ENCODE data around the gene RPN2.

Gene RPN2

DNA sequence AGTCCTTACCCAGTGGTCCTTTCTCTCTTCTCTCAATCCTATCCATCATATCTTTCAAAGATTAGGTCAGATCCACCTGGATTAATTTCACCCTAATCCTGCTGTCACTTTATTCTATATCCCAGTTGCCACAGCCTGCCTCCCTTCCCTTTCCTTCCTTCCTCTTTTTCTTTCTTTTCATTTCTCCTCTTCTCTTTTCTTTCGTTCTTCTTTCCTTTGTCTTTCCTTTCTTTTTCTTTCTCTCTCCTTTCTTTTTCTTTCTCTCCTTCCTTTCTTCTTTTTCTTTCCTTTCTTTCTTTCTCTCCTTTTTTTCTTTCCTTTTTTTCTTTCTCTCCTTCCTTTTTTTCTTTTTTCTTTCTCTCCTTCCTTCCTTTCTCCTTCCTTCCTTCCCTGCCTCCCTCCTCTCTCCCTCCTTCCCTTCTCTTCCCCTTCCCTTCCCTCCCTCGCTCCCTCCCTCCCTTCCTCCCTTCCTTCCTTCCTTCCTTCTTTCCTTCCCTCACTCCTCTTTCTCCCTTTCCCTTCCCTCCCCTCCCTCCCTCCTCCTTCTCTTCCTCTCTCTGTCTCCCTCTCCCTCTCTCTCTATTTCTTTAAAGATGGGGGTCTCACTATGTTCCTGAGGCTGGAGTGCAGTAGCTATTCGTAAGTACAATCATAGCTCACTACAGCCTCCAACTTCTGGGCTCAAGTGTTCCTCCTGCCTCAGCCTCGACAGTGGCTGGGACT is 15.1 kb upstream of the RPN2 start:
- H3K27me3 ChIP-seq (ENCODE audit: insufficient read depth, low read depth, severe bottlenecking), result no peaks in the 10 kb centered on the region
- H3K36me3 ChIP-seq, result no peaks in the 10 kb centered on the region
- H3K27ac ChIP-seq, result no peak overlapping the region
- TF ChIP-seq, protein P1, sequence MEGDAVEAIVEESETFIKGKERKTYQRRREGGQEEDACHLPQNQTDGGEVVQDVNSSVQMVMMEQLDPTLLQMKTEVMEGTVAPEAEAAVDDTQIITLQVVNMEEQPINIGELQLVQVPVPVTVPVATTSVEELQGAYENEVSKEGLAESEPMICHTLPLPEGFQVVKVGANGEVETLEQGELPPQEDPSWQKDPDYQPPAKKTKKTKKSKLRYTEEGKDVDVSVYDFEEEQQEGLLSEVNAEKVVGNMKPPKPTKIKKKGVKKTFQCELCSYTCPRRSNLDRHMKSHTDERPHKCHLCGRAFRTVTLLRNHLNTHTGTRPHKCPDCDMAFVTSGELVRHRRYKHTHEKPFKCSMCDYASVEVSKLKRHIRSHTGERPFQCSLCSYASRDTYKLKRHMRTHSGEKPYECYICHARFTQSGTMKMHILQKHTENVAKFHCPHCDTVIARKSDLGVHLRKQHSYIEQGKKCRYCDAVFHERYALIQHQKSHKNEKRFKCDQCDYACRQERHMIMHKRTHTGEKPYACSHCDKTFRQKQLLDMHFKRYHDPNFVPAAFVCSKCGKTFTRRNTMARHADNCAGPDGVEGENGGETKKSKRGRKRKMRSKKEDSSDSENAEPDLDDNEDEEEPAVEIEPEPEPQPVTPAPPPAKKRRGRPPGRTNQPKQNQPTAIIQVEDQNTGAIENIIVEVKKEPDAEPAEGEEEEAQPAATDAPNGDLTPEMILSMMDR (IDR thresholded peaks at IDR 0.05; ENCODE audit: low read depth, low read length), result no peak
- H3K9me3 ChIP-seq (ENCODE audit: severe bottlenecking), result no peaks in the 10 kb centered on the region
- DNase-seq, result no peak
- H3K4me3 ChIP-seq (ENCODE audit: low read depth, low read length), result no peak overlapping the region

DNA sequence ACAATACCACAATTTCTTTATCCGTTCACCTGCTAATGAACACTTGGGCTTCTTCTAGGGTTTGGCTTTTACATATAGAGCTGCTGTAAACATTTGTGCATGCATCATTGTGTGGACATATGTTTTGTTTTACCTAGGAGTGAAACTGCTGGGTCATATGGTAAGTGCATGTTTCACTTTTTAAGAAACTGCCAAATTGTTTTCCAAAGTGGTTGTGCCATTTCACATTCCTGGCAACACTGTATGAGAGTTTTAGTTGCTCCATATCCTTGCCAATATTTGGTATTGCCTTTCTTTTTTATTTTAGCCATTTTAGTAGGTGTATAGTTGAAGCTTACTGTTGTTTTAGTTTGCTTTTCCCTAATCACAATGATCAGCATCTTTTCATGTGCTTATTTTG is 14.1 kb upstream of the RPN2 start:
- no peaks in the 10 kb centered on the region for H3K9me3 ChIP-seq (ENCODE audit: severe bottlenecking)
- no peaks in the 10 kb centered on the region for H3K36me3 ChIP-seq
- no peak overlapping the region for H3K27ac ChIP-seq
- TF ChIP-seq, protein P1 (IDR thresholded peaks at IDR 0.05; ENCODE audit: low read depth, low read length), result no peak
- DNase-seq, result no peak
- no peak overlapping the region for H3K4me3 ChIP-seq (ENCODE audit: low read depth, low read length)
- no peaks in the 10 kb centered on the region for H3K27me3 ChIP-seq (ENCODE audit: insufficient read depth, low read depth, severe bottlenecking)

DNA sequence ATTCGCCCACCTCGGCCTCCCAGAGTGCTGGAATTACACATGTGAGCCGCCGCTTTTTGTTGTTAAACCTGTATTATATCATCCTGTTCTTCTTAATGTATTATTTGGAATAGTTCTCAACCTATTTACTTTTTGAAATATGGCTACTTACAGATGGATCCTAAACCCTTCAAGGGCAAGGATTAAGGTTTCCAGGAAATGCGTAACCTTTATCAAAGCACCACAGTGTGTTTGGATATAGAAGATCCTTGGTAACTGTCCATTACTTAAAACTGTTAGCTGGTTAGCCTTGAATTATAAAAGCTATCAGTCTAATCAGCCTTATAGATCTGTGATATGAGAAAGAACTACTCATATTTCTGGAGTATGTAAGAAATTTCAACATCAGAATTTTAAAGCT is 12.3 kb upstream of the RPN2 start:
- no peak overlapping the region for H3K4me3 ChIP-seq (ENCODE audit: low read depth, low read length)
- H3K9me3 ChIP-seq (ENCODE audit: severe bottlenecking), result no peaks in the 10 kb centered on the region
- H3K27ac ChIP-seq, result no peak overlapping the region
- TF ChIP-seq, protein P1 (IDR thresholded peaks at IDR 0.05; ENCODE audit: low read depth, low read length), result no peak
- no peaks in the 10 kb centered on the region for H3K27me3 ChIP-seq (ENCODE audit: insufficient read depth, low read depth, severe bottlenecking)
- no peaks in the 10 kb centered on the region for H3K36me3 ChIP-seq
- DNase-seq, result no peak

DNA sequence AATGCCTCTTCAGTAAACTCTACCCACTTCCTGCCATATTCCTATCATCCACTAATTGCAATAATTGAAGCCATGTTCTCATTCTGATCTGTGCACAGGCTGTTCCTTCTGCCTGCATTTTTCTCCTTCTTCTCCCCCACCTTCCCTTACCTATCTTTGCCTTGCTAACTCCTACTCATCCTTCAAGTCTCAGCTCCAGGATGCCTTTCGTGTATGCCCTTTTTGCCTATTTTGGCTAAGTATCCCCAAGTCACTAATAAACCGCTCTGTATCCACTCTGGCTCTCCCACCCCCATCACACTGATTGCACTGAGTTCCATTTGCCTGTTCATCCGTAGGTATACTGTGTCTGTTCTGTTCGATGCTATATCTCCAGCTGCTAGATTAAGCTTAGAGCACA is 6.3 kb upstream of the RPN2 start:
- Histone ChIP-seq H3K4me3 (ENCODE audit: low read depth, low read length) (no peak overlapping the region), H3K9me3 (ENCODE audit: severe bottlenecking) (no peaks in the 10 kb centered on the region), H3K36me3 (0 out of 2 replicates have a peak, but pooled peaks cover 3% of the 10 kb centered on the region), H3K27me3 (ENCODE audit: insufficient read depth, low read depth, severe bottlenecking) (no peaks in the 10 kb centered on the region), H3K27ac (no peak overlapping the region)
- TF ChIP-seq, protein P1 (IDR thresholded peaks at IDR 0.05; ENCODE audit: low read depth, low read length), result no peak
- DNase-seq, result no peak

DNA sequence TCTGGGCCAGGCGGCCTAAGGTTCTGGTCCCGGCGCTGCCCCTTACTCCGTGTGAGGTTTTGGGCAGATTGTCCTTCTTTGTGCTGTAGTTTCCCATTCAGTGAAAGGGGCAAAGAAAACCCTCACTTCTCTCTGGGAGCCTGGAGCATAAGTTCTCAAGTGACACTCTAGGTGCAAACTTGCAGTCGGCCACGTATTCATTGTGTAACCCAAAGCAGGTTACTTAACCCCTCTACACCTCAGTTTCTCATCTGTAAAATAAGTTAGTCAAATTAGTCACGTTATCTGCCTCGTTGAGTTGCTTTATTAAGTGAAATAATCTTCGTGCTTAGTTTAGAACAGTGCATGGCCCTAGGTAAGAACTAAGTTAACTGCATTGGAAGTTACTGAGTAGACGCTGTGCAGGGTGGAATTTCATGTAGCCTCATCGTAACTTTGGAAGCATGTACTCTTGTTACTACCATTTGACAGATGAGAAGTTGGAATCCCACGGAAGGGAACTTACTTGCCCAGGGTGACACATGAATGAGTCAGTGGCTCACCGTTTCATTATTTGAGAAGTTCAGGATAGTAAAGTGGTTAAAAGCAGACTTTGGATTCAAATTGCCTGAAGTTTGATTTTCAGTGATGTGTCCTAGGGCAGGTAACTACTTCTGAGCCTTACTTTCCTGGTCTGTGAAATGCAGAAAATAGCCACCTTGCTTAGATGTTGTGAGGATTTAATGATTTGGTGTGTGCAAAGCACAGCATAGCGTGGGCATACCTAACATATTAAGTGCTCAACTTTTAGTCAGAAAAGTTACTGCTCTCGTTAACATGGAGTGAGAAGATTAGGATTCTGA is 774 bp downstream of the RPN2 start:
- DNase-seq, result no peak
- H3K36me3 ChIP-seq, result peaks cover 43% of the 10 kb centered on the region
- no peaks in the 10 kb centered on the region for H3K27me3 ChIP-seq (ENCODE audit: insufficient read depth, low read depth, severe bottlenecking)
- no peaks in the 10 kb centered on the region for H3K9me3 ChIP-seq (ENCODE audit: severe bottlenecking)
- peak overlapping the region; percentile 99 for H3K27ac ChIP-seq
- H3K4me3 ChIP-seq (ENCODE audit: low read depth, low read length), result peak overlapping the region; percentile 95
- TF ChIP-seq, protein P1 (IDR thresholded peaks at IDR 0.05; ENCODE audit: low read depth, low read length), result no peak

Data from WERI-Rb-1 (cell line).